HEK293 (cell line): ENCODE data around the gene TXNDC15.

Experiments
- CTCF ChIA-PET: fragments of 350-600 bp; formaldehyde crosslinking; extraction: SDS; loops from one replicate; lab custom pipeline; 2021; ENCODE audit warnings: antibody characterized with exemption; lab: Yijun Ruan, JAX
- POLR2A ChIA-PET: fragments of 300-600 bp; formaldehyde crosslinking; extraction: SDS; loops from one replicate; lab custom pipeline; 2020; ENCODE audit warnings: antibody characterized with exemption, inconsistent platforms; lab: Yijun Ruan, JAX
- H3K27ac ChIP-seq: fragments of 200-500 bp; sonication (Bioruptor generic); 2 replicates; pipeline ENCODE4 v1.5.1; 2014; ENCODE audit warnings: low read depth, low read length, control low read depth, inconsistent platforms; ENCODE audit errors: extremely low read depth
- H3K36me3 ChIP-seq, 2 experiments: fragments of 200-500 bp in 1 of 2; sonication (Bioruptor generic) in 1 of 2; 1 replicate in 1 of 2; 2 replicates in 1 of 2; pipeline ENCODE4 v1.5.1; 2014 to 2017; ENCODE audit warnings: inconsistent platforms in 2 of 2, low read length in 2 of 2; ENCODE audit not compliant: control insufficient read depth in 2 of 2, insufficient read depth in 1 of 2
- H3K4me1 ChIP-seq: fragments of 200-500 bp; sonication (Bioruptor generic); 2 replicates; pipeline ENCODE4 v1.5.1; 2014; ENCODE audit warnings: mild to moderate bottlenecking, low read length, inconsistent platforms; ENCODE audit not compliant: control insufficient read depth, insufficient read depth
- H3K4me3 ChIP-seq: 2 replicates; pipeline ENCODE4 v1.5.1; 2011; ENCODE audit warnings: low read depth, mild to moderate bottlenecking, control low read depth, low read length, moderate library complexity
- H3K9me3 ChIP-seq: fragments of 200-500 bp; sonication (Bioruptor generic); 2 replicates; pipeline ENCODE4 v1.5.1; 2014; ENCODE audit warnings: low read depth, low read length, inconsistent platforms; ENCODE audit not compliant: control insufficient read depth, insufficient read depth
- BCL11A ChIP-seq: fragments of 450-650 bp; formaldehyde crosslinking; IDR thresholded peaks from 2 replicates; pipeline ENCODE4 v1.5.1; 2016; ENCODE audit warnings: low read depth, missing biosample characterization, missing genetic modification characterization
- ELK4 ChIP-seq: IDR thresholded peaks from 2 replicates; pipeline ENCODE4 v1.6.1; 2011; ENCODE audit warnings: mild to moderate bottlenecking, low read depth, low read length, borderline replicate concordance
- HOXD13 ChIP-seq: sonication (generic); formaldehyde crosslinking; IDR thresholded peaks from 2 replicates; pipeline ENCODE4 v1.8.0; 2022; ENCODE audit warnings: missing genetic modification reagents, borderline replicate concordance
- KLF17 ChIP-seq: fragments of 450-650 bp; formaldehyde crosslinking; IDR thresholded peaks from 2 replicates; pipeline ENCODE4 v1.5.1; 2016; ENCODE audit warnings: missing biosample characterization, missing genetic modification characterization
- MZF1 ChIP-seq: fragments of 450-650 bp; formaldehyde crosslinking; IDR thresholded peaks from 2 replicates; pipeline ENCODE4 v1.5.1; 2017; ENCODE audit warnings: missing biosample characterization, missing genetic modification characterization, borderline replicate concordance
- RBAK ChIP-seq: fragments of 450-650 bp; formaldehyde crosslinking; IDR thresholded peaks from 2 replicates; pipeline ENCODE4 v1.5.1; 2016; ENCODE audit warnings: missing biosample characterization, missing genetic modification characterization
- REPIN1 ChIP-seq: fragments of 450-650 bp; formaldehyde crosslinking; IDR thresholded peaks from 2 replicates; pipeline ENCODE4 v1.5.1; 2017; ENCODE audit warnings: missing biosample characterization, missing genetic modification characterization, low read depth
- SCRT2 ChIP-seq: fragments of 450-650 bp; formaldehyde crosslinking; IDR thresholded peaks from 2 replicates; pipeline ENCODE4 v1.5.1; 2016; ENCODE audit warnings: missing biosample characterization, missing genetic modification characterization
- ZBTB7A ChIP-seq: fragments of 450-650 bp; formaldehyde crosslinking; IDR thresholded peaks from 2 replicates; pipeline ENCODE4 v1.5.1; 2016; ENCODE audit warnings: low read depth, missing biosample characterization, missing genetic modification characterization
- ZBTB8A ChIP-seq: fragments of 450-650 bp; formaldehyde crosslinking; IDR thresholded peaks from 2 replicates; pipeline ENCODE4 v1.5.1; 2016; ENCODE audit warnings: missing biosample characterization, missing genetic modification characterization
- ZFP3 ChIP-seq: fragments of 450-650 bp; formaldehyde crosslinking; IDR thresholded peaks from 2 replicates; pipeline ENCODE4 v1.5.1; 2016; ENCODE audit warnings: low read depth, missing biosample characterization, missing genetic modification characterization
- ZFP69B ChIP-seq: fragments of 450-650 bp; formaldehyde crosslinking; IDR thresholded peaks from 2 replicates; pipeline ENCODE4 v1.5.1; 2016; ENCODE audit warnings: missing biosample characterization, missing genetic modification characterization
- ZNF37A ChIP-seq: fragments of 450-650 bp; IDR thresholded peaks from 2 replicates; pipeline ENCODE4 v1.5.1; 2018; ENCODE audit warnings: missing biosample characterization, missing genetic modification characterization
- ZNF433 ChIP-seq: fragments of 450-650 bp; formaldehyde crosslinking; IDR thresholded peaks from 2 replicates; pipeline ENCODE4 v1.5.1; 2016; ENCODE audit warnings: missing biosample characterization, missing genetic modification characterization, low read depth
- ZNF558 ChIP-seq: fragments of 450-650 bp; formaldehyde crosslinking; IDR thresholded peaks from 2 replicates; pipeline ENCODE4 v1.5.1; 2016; ENCODE audit warnings: missing biosample characterization, missing genetic modification characterization
- ZNF707 ChIP-seq: fragments of 450-650 bp; formaldehyde crosslinking; IDR thresholded peaks from 2 replicates; pipeline ENCODE4 v1.5.1; 2016; ENCODE audit warnings: missing biosample characterization, missing genetic modification characterization
- ZNF747 ChIP-seq: fragments of 450-650 bp; formaldehyde crosslinking; IDR thresholded peaks from 2 replicates; pipeline ENCODE4 v1.5.1; 2016; ENCODE audit warnings: missing biosample characterization, missing genetic modification characterization
- TF ChIP-seq, protein P1 (sequence below): fragments of 450-650 bp; formaldehyde crosslinking; IDR thresholded peaks from 2 replicates; pipeline ENCODE4 v1.5.1; 2016; ENCODE audit warnings: missing biosample characterization, missing genetic modification characterization
- TF ChIP-seq, protein P2 (sequence below): fragments of 450-650 bp; formaldehyde crosslinking; IDR thresholded peaks from 2 replicates; pipeline ENCODE4 v1.5.1; 2016; ENCODE audit warnings: missing biosample characterization, missing genetic modification characterization
- TF ChIP-seq, protein P3 (sequence below): fragments of 450-650 bp; formaldehyde crosslinking; IDR thresholded peaks from 2 replicates; pipeline ENCODE4 v1.5.1; 2016; ENCODE audit warnings: missing biosample characterization, missing genetic modification characterization, borderline replicate concordance

TXNDC15 gene

DNA sequence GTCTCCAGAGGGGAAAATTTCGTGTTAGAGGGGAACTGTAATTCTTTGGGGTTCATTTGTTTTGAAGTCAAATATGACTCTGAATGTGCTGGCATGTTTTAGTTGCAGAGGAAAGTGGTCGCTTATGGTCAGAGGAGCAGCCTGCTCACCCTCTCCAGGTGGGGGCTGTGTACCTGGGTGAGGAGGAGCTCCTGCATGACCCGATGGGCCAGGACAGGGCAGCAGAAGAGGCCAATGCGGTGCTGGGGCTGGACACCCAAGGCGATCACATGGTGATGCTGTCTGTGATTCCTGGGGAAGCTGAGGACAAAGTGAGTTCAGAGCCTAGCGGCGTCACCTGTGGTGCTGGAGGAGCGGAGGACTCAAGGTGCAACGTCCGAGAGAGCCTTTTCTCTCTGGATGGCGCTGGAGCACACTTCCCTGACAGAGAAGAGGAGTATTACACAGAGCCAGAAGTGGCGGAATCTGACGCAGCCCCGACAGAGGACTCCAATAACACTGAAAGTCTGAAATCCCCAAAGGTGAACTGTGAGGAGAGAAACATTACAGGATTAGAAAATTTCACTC, 13.5 kb downstream of the TXNDC15 start:
- no peaks in the 10 kb centered on the region for H3K9me3 ChIP-seq
- no peaks in the 10 kb centered on the region for H3K4me1 ChIP-seq
- TF ChIP-seq ZBTB7A (tag by site-specific recombination) (no peak), RBAK (tag by site-specific recombination) (no peak), ZNF558 (tag by site-specific recombination) (no peak), ZBTB8A (tag by site-specific recombination) (no peak), ZNF433 (tag by site-specific recombination) (no peak), ZNF707 (tag by site-specific recombination) (no peak), ZFP69B (tag by site-specific recombination) (no peak), KLF17 (no peak), REPIN1 (tag by site-specific recombination) (no peak), BCL11A (tag by site-specific recombination) (no peak), ZNF747 (tag by site-specific recombination) (no peak)
- TF ChIP-seq, protein P1, sequence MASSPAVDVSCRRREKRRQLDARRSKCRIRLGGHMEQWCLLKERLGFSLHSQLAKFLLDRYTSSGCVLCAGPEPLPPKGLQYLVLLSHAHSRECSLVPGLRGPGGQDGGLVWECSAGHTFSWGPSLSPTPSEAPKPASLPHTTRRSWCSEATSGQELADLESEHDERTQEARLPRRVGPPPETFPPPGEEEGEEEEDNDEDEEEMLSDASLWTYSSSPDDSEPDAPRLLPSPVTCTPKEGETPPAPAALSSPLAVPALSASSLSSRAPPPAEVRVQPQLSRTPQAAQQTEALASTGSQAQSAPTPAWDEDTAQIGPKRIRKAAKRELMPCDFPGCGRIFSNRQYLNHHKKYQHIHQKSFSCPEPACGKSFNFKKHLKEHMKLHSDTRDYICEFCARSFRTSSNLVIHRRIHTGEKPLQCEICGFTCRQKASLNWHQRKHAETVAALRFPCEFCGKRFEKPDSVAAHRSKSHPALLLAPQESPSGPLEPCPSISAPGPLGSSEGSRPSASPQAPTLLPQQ (tag by site-specific recombination) = no peak
- TF ChIP-seq, protein P2, sequence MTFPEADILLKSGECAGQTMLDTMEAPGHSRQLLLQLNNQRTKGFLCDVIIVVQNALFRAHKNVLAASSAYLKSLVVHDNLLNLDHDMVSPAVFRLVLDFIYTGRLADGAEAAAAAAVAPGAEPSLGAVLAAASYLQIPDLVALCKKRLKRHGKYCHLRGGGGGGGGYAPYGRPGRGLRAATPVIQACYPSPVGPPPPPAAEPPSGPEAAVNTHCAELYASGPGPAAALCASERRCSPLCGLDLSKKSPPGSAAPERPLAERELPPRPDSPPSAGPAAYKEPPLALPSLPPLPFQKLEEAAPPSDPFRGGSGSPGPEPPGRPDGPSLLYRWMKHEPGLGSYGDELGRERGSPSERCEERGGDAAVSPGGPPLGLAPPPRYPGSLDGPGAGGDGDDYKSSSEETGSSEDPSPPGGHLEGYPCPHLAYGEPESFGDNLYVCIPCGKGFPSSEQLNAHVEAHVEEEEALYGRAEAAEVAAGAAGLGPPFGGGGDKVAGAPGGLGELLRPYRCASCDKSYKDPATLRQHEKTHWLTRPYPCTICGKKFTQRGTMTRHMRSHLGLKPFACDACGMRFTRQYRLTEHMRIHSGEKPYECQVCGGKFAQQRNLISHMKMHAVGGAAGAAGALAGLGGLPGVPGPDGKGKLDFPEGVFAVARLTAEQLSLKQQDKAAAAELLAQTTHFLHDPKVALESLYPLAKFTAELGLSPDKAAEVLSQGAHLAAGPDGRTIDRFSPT (tag by site-specific recombination) = no peak
- POLR2A ChIA-PET = no interaction called here
- H3K36me3 ChIP-seq = peaks cover 7 to 23% of the 10 kb centered on the region in 2 experiments; a peak in 2 of 3 replicates
- H3K27ac ChIP-seq = no peak overlapping the region
- CTCF ChIA-PET = interaction anchor here (0.6 to 1.2 kb wide), 2 partner anchors 13 to 17 kb away, joined by 3 to 5 read pairs; partner anchors contain the start of gene PCBD2
- H3K4me3 ChIP-seq = no peak overlapping the region

- no peaks in the 10 kb centered on the region for H3K9me3 ChIP-seq
- no peak overlapping the region for H3K4me3 ChIP-seq
- CTCF ChIA-PET = no interaction called here
- H3K27ac ChIP-seq = no peak overlapping the region
- no peaks in the 10 kb centered on the region for H3K4me1 ChIP-seq
- POLR2A ChIA-PET = no interaction called here
- TF ChIP-seq ELK4 (no peak), SCRT2 (tag by site-specific recombination) (0 out of 2 replicates have a peak, but pooled peaks have one; percentile 2)
- peaks cover 14 to 28% of the 10 kb centered on the region in 2 experiments; a peak in 2 of 3 replicates for H3K36me3 ChIP-seq
These were observed 15.2 kb downstream of the TXNDC15 start for GRCh38 chr5:134889335-134889734.

- no peak overlapping the region for H3K27ac ChIP-seq
- H3K9me3 ChIP-seq = no peaks in the 10 kb centered on the region
- no peaks in the 10 kb centered on the region for H3K4me1 ChIP-seq
- peaks cover 14 to 38% of the 10 kb centered on the region in 2 experiments; a peak in 2 of 3 replicates for H3K36me3 ChIP-seq
- CTCF ChIA-PET = interaction anchor here (0.7 to 0.9 kb wide), 2 partner anchors 152 to 303 kb away, joined by 5 read pairs; no protein-coding TSS in a partner anchor
- TF ChIP-seq ZNF37A (tag by site-specific recombination) (no peak), MZF1 (tag by site-specific recombination) (no peak), ZFP3 (tag by site-specific recombination) (no peak), HOXD13 (CRISPR knock-in tag) (no peak)
- TF ChIP-seq, protein P3, sequence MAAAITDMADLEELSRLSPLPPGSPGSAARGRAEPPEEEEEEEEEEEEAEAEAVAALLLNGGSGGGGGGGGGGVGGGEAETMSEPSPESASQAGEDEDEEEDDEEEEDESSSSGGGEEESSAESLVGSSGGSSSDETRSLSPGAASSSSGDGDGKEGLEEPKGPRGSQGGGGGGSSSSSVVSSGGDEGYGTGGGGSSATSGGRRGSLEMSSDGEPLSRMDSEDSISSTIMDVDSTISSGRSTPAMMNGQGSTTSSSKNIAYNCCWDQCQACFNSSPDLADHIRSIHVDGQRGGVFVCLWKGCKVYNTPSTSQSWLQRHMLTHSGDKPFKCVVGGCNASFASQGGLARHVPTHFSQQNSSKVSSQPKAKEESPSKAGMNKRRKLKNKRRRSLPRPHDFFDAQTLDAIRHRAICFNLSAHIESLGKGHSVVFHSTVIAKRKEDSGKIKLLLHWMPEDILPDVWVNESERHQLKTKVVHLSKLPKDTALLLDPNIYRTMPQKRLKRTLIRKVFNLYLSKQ (tag by site-specific recombination) = no peak
- POLR2A ChIA-PET = no interaction called here
- no peak overlapping the region for H3K4me3 ChIP-seq
These were observed 17.3 kb downstream of the TXNDC15 start for GRCh38 chr5:134891473-134891872.
